Omental fat pad (tissue), 4 donors: ENCODE data around the gene PLVAP. TPM values are rescaled to one million over a fixed set of nuclear protein-coding genes. Genes with fewer than 3 reads are reported as not detected.

Source experiments
- ATAC-seq: fragments of 150-250 bp; one replicate; pipeline ENCODE4 v1.9.1; 2016; ENCODE audit warnings: mild to moderate bottlenecking, moderate library complexity; ENCODE audit not compliant: low FRiP score
- DNase-seq: peaks from one replicate; pipeline ENCODE4 v3.0.0-alpha.2; 2019; ENCODE audit warnings: low spot score
- CTCF ChIP-seq, 3 donors: fragments of 450-650 bp; IDR thresholded peaks; one replicate each; pipeline ENCODE4 v1.5.1; 2016 to 2017; ENCODE audit warnings: antibody characterized with exemption in 3 of 3, mild to moderate bottlenecking in 3 of 3, moderate library complexity in 2 of 3
- total RNA-seq, 4 donors: library from RNA; depleted of rRNA; stranded (reverse); fragments of >200 nt; gene quantifications; one replicate each; pipeline ENCODE4 v1.1.0, GENCODE V29; 2016

Gene PLVAP
- total RNA-seq, 4 donors from 2014 or later = 39.7 to 139 (median 114) TPM

- DNase-seq = no peak
- no peak for ATAC-seq
- TF ChIP-seq CTCF (IDR thresholded peaks at IDR 0.05) = no peak
Measured at GRCh38 chr19:17419154-17419620, 42.0 kb upstream of the PLVAP start.

- ATAC-seq (no peak), DNase-seq (no peak)
- TF ChIP-seq CTCF (IDR thresholded peaks at IDR 0.05) = no peak
Measured at GRCh38 chr19:17418710-17419109, 41.6 kb upstream of the PLVAP start.

GRCh38 chr19:17415121-17415520, 38.0 kb upstream of the PLVAP start:
- no peak for ATAC-seq
- DNase-seq = no peak
- no peak for TF ChIP-seq CTCF (IDR thresholded peaks at IDR 0.05)

GRCh38 chr19:17414097-17414496, 37.0 kb upstream of the PLVAP start:
- TF ChIP-seq CTCF (IDR thresholded peaks at IDR 0.05) = no peak
- ATAC-seq (no peak), DNase-seq (no peak)

GRCh38 chr19:17411801-17412200, 34.7 kb upstream of the PLVAP start:
- no peak for DNase-seq
- no peak for ATAC-seq

GRCh38 chr19:17409990-17410389, 32.8 kb upstream of the PLVAP start:
- ATAC-seq (peak; percentile 13), DNase-seq (no peak)
- no peak for TF ChIP-seq CTCF (IDR thresholded peaks at IDR 0.05)

More at GRCh38 chr19:17411801-17412200, 34.7 kb upstream of the PLVAP start:
- TF ChIP-seq CTCF (IDR thresholded peaks at IDR 0.05) = no peak

GRCh38 chr19:17406887-17407196, 29.7 kb upstream of the PLVAP start:
- ATAC-seq (no peak), DNase-seq (no peak)
- no peak for TF ChIP-seq CTCF (IDR thresholded peaks at IDR 0.05)
